Head of caudate nucleus (tissue), 42 donors: ENCODE data around the gene NPBWR2.

Experiments used
- DNase-seq, 42 donors: peaks; one replicate each; pipeline versions ENCODE4 v3.0.0 to v3.0.0-alpha.2; 2020 to 2021; ENCODE audit warnings: mixed read lengths in 7 of 42
- intact Hi-C: fragments of 100-400 bp; cut with DNase I; formaldehyde crosslinking; loops from one replicate; pipeline ENCODE4 v1.15.0; 2022

The NPBWR2 gene

DNA sequence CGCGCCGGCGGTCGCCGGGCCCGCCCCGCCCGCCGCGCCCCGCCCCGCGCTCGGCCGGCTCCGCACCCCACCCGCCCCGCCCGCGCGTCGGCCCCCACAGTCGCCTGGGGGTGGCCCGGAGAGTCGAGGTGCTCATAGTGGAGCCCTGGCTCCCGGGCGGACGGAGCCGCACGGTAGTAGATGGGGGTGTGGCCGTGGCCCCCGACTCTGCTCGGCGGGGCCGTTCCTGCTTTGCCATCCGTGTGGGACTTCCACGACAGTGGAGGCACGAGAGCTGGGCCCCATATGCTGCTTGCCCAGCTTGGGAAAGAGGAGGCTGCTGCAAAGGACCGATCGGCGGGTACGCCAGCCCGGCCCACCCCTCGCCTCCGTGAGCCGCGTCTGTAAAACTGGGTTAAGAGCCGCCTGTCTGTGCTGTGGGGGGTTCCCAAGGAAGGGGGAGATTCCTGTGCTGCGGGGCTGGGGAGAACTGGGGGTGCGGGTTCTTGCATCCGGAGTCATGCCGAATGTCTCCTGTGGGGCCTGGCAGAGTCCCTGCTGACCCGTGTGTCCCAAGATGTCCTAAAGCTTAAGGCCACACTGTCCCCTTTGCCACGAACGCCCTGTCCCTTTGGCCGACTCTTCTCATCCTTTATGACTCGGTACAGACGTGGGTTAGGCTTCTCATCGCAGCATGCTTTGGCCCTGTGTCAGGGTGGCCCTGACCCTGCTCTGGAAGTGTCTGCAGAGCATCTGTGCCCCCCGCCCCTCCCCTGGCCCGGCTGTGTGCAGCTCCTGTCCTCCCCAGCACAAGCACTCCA, 27.2 kb downstream of the NPBWR2 start, which contains the start of gene OPRL1:
Gene OPRL1 (plus strand): TSS at position 70 of the 800 bp plus-strand sequence. CDS start 12,639 bp downstream, outside the sequence.
- DNase-seq: no peak
- intact Hi-C loops: no loop called here

DNA sequence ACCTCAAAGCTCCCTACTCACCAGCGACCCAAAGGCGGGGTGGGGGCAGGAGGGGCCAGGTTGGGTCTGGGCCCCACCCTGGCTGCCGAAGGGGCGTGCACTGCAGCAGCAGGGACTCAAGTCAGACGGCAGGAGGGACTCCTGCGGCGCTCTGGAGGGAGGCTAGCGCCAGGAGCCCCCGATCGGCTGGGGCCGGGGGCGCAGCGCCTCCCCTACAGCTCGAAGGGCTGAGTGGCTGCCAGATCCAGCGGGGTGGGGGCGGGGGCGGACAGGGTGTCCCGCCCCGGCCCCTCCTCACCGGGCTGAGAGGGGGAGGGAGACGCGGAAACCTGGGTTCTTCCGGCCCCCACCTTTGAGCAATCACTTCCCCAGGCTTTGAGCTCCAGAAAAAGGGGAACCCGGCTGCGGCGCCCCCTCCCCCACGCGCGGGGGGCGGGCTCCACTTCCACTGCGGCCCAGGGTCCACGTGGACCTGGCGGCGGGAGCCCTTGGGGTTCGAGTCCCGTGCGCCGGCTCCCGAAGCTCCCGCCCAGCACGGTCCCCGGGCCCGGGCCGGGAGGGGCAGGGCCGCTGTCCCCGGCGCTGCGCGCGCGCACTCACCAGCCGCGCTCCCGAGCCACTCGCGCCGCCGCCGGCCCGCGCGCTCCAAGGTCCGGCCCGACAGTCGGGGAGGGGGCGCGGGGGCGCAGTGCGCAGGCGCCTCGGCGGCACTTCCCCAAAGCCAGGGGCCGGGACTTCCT, 27.9 kb downstream of the NPBWR2 start, which contains the start of gene RGS19:
Gene RGS19 (minus strand): TSS at position 246 of the 740 bp plus-strand sequence. CDS start 2,632 bp downstream, outside the sequence.
- peak in 36 of 42 donors; percentile 27 to 79 (median 65) for DNase-seq
- intact Hi-C loops: no loop called here

DNA sequence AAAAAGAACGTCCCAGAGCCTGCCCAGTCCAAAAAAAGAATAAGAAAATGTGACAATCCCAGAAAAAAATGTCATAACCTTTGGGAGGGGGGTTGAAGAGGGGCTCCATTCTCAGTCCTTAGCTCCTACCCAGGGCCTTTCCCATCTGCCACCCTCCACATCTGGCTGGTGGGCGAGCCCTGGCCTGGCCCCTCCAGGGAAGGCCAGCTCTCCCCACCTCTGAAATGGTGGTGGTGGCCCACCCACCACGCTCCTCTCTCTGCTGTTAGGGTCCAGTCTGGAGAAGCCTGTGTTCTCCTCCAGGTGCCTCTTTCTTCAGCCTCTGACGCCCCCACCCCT, 28.5 kb downstream of the NPBWR2 start:
- DNase-seq: no peak
- intact Hi-C loops: no loop called here

DNA sequence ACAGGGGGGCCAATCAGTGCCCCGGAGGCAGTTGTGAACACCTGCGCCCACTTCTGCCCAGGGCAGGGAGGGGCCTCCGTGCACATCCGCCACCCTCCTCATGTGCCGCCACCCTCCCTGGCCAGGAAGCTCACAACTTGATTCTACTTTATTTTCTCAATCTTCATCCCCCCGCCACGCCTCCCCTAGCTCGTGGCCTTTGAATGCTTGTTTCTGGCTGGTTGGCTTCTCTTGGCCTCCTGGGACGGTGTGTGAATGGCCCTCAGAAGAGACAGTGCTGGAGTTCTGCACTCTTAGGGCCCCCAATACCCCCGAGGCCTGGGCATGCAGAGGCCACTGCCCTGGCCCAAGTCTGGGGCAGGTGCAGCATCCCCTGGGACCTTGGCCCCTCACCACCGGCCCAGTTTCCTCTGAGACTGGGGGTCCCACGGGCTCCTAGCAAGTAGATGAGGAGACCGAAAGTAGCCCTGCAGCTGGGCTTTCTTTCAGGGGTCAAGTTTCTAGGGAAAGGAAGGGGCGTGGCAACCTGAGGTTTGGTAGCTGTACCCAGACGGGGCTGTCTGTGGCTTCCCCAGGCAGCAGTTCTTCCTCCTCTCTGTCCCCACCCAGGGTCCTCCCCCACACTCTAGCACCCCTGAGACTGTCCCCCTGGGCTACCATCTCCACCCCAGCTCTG, 29.4 kb downstream of the NPBWR2 start:
- intact Hi-C loops: no loop called here
- DNase-seq: peak in 2 of 42 donors; percentile 39 to 53

DNA sequence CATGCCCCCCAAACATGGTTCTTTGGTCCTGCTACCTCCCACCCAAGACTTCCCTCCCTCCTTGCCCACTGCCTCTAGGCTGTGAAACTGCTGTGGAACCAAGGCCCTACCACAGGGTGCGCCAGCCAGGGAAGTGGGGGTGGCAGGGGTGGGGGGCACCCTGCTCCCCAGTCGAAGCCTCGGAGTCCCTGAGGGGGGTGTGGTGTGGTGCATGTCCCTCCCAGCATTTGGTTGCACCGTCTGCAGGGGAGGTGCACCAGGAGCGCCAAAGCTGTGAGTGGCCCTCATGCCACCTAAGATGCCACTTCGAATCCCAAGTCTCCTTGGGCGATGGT, 29.9 kb downstream of the NPBWR2 start:
- no peak for DNase-seq
- intact Hi-C loops: no loop called here

DNA sequence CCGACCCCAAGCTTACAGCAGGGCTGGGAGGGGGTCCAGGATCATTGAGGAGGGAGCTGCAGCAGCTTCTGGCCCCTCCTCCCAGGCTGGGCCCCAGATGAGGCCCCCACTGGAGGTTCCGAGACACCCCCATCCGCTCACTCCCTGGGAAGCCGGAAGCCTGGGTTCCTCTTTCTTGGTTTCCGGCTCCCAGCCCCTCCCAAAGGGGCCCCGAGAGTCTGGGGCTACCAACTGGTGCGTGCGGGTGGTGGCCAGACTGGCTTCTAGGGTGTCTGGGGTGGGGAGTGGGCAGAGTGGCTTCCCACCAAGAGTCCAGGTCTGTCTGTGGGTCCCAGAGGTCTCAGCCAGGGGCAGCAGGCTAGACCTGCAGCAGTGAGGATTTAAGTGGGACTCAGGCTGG, 30.3 kb downstream of the NPBWR2 start:
- intact Hi-C loops: no loop called here
- DNase-seq: peak in 11 of 42 donors; percentile 22 to 61 (median 53)

DNA sequence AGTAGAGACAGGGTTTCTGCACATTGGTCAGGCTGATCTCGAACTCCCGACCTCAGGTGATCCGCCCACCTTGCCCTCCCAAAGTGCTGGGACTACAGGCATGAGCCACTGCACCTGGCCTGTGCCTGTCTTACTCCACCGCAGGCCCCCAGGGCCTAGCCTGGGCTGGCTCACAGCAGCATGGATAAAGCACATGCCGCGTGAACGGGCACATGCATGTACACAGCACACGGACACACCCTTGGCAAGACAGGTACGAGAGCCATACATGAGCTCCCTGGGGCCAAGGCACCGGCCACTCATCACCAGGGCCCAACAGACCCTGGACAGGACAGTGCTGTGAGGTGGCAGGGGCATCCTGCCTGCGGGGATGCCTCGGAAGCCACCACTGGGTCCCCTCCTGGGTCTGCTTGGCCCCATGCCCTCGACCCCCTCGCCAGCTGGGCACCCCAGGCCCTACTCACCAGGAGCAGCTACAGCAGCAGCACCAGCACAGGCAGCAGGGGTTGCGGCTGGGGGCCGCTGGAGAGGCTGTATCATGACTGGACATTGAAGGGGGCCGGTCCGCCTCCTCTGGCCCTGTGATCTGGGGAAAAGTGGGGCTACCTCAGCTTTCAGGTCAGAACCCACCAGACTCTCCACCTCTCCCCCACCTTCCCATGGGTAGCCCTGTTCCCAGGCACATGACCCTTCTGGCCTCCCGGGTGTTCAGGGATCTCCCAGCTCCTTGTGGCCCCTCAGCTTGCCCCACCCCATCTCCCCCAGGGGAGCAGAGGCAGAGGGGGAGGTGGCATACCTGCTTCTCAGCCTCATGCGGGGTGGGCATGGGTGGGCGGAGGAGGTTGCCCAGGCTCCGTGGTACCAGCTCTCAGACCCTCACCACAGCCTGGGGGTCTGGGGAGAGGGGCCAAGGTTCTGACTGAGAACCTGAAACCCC, 31.0 kb downstream of the NPBWR2 start:
- no peak for DNase-seq

DNA sequence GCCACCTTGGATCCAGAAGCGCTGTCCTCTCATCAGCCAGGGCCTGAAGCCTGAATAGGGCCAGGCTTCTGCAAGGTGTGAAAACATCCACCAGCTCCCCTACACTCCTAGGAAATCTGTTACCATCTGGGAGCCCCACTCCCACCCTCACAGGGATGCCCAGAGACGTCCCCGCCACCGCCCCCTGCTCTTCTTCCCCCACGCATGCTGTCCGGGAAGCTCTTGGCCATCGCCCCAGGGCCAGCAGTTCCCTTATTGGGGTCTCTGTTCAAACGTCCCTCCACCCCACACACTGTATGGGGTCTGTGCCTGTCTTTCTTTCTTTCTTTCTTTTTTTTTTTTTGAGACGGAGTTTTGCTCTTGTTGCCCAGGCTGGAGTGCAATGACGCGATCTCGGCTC, 31.8 kb downstream of the NPBWR2 start:
- no peak for DNase-seq
- intact Hi-C loops: no loop called here

More for the DNA sequence above, 31.0 kb downstream of the NPBWR2 start:
- intact Hi-C loops: no loop called here

DNA sequence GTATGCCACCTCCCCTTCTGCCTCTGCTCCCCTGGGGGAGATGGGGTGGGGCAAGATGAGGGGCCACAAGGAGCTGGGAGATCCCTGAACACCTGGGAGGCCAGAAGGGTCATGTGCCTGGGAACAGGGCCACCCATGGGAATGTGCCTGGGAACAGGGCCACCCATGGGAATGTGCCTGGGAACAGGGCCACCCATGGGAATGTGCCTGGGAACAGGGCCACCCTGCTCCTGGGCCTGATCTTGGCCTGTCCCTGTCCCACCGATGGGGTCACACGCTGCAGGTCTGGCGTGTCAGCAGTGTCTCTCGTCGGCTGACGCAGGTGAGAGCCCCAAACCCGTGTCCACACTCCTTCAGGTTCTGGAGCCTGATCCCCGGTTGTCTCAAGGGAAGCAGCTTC, 32.4 kb downstream of the NPBWR2 start:
- intact Hi-C loops: no loop called here

DNA sequence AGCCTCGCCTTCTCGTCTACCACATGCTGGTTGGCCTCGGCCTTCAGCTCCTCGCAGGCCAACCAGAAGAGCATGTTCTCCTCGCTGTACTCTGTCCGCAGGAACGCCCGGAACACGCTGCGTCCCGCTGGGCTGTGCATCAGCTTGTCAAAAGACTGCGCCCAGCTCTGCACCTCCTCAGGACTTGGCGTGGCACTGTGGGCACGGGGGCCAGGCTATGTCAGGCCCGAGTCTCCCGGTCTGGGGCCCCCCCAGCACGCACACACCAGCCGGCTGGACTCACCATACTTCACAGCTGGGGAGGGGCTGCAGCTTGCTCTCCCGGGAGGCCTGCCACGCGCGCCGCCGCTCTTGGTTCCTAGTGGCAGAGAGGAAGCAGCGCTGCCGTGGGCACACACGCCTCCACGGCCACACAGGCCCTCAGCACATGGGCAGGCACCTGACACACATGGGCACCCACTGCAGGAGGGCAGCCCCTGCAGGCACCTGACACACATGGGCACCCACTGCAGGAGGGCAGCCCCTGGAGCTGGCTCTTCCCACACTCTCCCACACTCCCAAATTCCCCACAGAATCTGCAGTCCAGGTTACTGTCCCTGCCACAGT, 33.1 kb downstream of the NPBWR2 start:
- DNase-seq: no peak
- intact Hi-C loops: no loop called here

More for the DNA sequence above, 32.4 kb downstream of the NPBWR2 start:
- no peak for DNase-seq

DNA sequence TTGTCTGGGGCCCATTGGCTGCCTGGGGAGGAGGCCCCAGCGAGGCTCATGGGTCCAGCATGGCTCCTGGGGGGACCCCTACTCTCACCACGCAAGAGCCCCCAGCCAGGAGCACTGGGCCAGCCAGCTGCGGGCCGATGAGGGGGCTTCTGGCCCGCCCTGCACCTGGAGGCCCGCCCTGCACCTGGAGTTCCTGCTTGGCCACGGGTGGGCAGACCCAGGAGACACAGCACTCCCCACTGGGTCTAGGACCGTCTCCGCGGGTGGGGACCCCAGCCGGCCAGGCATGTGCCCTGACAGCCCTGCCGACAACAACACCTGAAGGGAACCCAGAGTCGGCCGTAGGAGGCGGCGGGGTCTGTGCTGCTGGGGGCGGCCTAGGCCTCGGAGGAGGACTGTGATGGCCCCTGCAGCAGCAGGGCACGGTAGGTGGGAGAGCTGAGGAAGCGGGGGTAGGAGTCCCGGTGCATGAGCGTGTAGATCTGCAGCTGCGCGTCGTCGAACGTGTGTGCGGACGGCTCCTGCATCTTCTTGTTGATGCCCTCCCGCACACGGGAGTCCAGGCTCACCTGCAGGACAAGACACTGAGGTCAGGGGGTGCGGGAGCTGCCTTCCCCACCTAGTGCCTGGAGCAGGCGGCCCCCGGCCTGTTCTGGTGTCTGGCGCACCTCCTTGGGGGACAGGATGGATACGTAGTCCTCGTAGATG, 33.7 kb downstream of the NPBWR2 start:
- intact Hi-C loops: no loop called here
- no peak for DNase-seq

DNA sequence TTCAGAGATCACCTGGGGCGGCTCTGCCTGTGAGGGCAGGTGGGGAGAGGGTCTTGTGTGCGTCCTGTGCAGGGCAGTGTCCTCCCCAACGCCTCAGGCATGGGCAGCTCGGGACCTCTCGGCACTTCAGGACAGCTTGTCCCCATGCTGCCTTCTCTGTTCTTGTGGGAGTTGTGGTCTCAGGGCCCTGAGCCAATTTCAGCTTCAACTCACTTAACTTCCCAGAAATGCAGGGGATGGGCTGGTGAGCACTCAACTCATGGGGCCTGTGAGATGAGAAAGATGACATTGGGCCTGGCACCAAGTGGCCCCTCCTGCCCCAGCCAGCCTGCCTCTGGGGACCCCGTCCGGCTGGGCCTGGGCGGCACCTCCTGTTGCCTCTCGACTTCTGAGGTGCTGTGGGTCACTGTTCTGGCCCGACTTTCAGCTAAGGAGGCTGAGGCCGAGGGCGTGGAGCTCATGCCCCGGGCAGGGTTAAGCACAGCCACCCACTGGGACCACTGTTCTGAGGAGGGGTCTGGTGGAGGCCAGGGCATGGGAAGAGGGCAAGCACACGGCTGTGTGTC, 34.8 kb downstream of the NPBWR2 start:
- DNase-seq: no peak
- intact Hi-C loops: no loop called here

DNA sequence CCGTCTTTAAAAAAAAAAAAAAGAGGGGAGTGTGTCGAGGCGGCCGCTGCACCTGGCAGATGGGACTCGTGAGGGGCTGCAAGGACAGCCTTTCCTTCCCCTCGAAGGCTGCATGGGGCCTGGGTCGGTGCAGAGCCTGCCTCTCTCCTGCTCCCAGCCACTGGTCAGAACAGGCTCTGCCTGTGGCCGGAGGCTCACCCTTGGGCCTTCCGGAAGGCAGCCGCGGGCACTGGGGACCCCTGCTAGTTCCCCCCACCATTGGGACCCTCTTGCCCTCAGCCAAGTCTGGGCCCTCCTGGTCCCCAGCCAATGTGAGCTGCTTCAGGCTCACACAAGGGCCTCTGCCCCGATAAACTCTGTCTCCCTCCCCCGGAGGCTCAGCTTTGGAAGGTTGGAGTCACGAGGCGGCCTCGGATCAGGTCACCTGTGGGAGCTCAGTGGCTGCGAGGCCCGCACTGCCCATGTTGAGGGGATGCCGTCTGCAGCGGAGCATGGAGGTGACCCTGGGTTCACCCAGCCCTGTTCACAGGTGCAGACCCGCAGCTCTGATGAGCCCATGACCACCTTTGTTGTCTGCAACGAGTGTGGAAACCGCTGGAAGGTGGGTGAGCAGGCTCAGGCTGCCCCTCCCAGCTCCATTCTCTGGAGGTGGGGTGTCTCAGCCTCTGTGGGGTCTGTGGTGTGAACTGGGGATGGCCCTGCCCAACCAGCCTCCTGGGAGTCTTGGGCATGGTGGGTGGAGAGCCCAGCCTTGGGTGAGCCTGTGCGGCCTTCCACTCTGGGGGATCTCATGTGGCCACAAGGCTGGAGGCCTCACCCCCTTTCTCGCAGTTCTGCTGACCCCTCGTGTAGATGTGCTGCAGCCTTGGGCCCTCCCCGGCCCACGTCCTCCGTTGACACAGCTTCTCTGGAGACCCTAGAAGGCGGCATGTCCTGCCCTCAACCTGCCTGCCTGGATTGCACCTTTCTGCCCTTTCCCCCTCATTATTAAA, 35.7 kb downstream of the NPBWR2 start:
- intact Hi-C loops: no loop called here
- no peak for DNase-seq

DNA sequence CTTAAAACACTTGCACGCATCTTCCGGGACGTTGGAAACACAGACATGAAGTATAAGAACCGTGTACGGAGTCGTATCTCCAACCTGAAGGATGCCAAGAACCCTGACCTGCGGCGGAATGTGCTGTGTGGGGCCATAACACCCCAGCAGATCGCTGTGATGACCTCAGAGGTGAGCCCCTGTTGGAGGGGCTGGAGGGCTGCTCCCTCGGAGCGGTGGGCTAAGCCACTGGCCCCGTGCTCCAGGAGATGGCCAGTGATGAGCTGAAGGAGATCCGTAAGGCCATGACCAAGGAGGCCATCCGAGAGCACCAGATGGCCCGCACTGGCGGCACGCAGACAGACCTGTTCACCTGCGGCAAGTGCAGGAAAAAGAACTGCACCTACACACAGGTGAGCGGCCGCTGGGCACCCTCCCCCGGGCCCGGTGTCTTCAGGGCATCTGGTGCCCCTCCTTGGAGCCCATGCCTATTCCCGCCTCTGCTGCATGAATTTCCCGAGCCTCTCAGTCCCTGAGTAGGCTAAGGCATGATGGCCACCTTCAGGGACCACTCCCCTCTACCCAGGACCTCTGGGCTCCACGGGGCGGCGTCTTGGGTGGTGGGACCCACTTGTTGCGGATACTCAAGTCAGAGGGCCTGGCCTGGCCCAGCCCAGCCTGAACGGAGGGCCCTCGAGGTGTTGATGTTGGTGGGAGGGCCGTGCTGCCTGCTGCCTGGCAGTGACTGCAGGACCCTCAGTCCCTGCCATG, 36.9 kb downstream of the NPBWR2 start:
- intact Hi-C loops: no loop called here
- no peak for DNase-seq

DNA sequence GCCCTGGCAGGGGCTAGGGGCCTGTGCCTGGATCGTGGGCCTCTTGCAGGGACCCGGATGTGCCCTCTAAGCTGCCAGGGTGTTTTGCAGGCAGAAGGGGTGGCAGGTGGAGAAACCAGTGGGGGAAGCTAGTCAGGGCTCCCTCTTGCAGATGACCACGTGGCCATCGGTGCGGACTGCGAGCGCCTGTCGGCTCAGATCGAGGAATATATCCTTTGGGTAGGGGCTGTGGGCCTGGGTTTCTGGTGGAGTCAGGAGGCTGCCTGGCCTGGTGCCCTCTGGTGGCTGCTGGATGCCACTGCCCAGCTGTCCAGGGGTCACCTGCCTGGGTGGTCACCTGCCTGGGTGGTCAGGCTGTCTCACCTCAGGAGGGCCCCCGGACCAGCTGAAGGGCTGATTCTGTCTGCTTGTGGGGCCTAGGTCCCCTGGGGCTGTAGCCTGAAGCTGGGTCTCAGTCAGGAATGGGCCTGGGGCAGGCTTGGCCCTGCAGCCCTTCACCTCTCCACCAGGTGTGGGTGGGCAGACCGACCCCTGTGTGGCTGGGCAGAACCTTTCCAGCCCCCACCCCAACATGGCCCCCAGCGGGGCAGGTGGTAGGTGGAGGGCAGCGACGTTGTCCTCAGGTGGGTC, 37.6 kb downstream of the NPBWR2 start:
- intact Hi-C loops: no loop called here
- DNase-seq: peak in 1 of 42 donors; percentile 54
